NCI-H128 (cell line): ENCODE results near the gene SMARCD1.

Experiments used
- DNase-seq: peaks from one replicate; lab custom pipeline; 2025; ENCODE audit not compliant: unreplicated experiment; lab: John Stamatoyannopoulos, UW

The SMARCD1 gene

GRCh38 chr12:50084775-50085614 is at the start of gene SMARCD1:
Gene SMARCD1, plus strand, starts transcription at chr12:50085342. Its CDS starts 28 bp downstream, at chr12:50085370.
- peak; percentile 89 for DNase-seq

- no peak for DNase-seq
Observed at GRCh38 chr12:50038336-50038735, 46.8 kb upstream of the SMARCD1 start.

DNA sequence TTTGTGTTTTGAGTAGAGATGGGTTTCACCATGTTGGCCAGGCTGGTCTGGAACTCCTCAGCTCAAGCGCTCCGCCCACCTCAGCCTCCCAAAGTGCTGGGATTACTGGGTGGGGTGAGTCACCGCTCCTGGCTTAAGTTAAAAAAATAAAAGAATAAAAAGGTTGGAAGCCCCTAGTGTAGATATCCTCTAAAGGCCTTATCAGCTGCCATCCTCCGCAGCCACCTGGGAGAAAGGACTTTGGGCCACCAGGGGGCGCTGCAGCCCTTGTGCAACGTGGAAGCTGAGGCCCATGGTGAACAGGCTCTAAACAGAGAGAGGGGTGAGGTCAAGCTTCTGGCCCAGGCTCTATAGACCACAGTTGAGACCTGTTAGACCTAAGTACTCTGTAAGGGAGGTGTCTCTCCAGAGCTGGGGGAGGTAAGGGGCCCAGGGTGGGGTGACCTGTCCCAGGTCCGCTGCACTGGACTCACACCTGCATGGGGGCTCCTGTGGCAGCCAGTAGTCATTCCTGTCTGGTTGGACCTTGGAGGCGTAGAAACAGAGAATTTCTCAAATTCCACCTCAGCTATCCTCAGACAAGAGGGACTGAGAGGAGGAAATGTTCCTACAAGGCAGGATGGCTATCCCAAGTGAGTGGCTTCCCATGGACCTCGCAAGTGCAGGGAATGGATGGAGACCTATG is 45.8 kb upstream of the SMARCD1 start:
- DNase-seq, result peak; percentile 63

- no peak for DNase-seq
Observed at GRCh38 chr12:50040657-50041056, 44.5 kb upstream of the SMARCD1 start.

DNA sequence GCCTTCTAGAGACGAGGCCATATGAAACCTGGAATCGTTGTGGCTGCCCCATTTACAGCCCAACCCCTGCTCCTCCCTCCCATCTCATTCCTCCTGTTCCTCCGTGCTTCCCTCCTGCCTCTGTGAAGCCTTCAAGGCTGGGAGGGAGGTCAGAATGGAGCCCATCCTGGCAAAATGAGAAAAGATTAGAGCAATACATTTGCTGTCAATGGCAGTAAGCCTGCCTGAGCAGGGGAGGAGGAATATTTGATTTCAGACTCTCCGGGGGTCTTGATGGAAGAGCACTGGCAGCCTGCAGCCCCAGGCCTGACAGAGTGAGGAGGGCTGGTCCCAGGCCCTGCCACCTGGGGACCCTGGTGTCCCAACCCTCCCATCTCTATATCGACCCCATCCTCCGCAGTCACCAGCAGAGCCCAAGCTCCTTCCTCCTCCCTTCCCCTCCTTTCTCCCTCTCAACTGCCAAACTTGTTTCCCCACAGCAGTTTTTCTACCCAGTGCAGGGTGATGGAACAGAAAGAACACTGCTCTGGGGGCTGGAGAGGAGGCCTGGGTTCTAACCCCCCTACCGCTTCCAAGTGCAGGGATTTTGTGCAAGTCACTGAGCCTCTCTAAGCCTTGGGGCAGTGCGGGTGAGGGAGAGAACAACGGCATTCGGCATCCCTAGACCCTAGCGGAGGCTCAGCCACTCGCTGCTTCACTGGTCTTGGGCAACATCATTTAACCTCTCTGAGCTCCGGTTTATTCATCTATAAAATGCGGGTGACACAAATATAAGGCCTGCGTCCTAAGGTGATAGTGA is 43.9 kb upstream of the SMARCD1 start:
- no peak for DNase-seq

DNA sequence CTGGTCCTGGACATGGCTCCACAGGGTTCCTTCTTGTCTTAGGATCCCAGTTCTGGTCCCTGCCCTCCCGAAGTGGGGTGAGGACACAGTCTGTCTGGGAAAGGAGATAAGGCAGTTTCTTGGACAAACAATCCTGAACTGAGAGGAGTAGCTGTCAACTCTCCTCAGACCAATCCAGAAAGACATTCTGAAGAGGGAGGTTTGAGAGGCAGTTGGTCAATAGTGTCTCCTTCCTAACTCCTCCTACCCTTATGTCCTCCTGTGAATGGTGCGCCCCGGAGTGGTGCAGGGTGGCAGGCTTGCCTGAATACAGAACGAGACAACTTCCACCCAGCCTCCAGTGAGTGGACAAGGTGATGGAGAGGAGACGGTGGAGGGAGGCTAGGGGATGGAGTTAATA is 43.2 kb upstream of the SMARCD1 start:
- no peak for DNase-seq

DNA sequence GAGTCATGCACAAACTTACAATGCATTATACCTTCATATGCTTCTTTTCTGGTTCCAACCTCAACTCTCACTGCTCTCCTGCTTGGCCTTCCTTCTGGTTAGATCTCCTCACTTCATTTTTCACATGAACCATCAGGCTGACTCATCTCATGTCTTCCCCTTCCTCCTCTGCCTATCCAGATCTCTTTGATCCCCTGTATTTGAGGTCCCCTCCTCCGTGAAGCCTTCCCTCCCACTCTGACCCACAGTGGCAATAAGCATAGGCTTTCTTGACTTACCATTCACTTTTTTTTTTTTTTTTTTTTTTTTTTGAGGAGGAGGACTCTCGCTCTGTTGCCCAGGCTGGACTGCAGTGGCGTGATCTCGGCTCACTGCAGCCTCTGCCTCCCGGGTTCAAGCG is 42.4 kb upstream of the SMARCD1 start:
- no peak for DNase-seq

DNA sequence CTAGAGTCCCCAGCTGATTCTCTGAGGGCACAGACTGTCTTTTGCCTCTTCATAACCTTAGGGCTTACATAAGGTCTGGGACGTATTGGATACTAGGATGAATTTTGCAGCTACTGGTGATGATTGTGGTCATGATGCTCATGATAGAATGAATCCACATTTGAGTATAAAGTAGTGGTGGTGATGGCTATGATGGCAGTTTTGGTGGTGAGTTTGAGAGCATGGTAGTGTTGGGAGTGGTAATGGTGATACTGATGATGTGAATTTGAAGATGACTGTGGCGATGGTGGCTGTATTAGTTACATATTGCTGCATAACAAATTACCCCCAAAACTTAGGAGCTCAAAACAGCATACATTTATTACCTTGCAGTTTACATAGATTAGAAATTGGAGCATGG is 41.8 kb upstream of the SMARCD1 start:
- DNase-seq, result no peak

DNA sequence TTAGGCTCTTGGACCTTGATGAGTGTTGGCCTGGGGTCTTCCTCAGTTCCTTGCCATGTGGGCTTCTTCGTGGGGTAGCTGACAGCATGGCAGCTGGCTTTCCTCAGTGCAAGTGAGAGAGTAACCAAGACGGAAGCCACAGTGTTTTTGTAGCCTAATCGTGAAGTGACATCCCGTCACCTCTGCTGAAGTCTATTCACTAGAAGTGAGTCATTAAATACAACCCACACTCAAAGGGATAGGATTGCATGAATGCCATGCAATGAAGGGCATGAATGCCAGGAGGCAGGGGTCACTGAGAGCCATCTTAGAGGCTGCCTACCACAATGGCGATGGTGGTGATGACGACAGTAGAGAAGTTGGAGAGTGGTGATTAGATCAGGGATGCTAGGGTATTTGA is 41.3 kb upstream of the SMARCD1 start:
- no peak for DNase-seq

GRCh38 chr12:50047693-50048250 is 37.4 kb upstream of the SMARCD1 start:
- no peak for DNase-seq

GRCh38 chr12:50049254-50050118 is 35.7 kb upstream of the SMARCD1 start:
- DNase-seq, result no peak

DNA sequence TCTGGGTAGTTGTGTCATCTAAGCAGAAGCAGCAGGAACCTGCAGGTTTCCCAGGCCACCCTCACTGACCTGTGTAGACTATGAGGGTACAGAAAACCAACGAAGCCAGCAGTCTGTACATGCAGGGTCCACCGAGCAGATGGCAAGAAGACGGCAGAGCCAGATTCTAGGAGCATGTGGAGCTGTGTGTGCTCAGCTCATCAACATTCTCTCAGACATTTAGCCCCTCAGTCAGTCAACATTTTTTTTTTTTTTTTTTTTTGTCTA is 35.1 kb upstream of the SMARCD1 start:
- no peak for DNase-seq

DNA sequence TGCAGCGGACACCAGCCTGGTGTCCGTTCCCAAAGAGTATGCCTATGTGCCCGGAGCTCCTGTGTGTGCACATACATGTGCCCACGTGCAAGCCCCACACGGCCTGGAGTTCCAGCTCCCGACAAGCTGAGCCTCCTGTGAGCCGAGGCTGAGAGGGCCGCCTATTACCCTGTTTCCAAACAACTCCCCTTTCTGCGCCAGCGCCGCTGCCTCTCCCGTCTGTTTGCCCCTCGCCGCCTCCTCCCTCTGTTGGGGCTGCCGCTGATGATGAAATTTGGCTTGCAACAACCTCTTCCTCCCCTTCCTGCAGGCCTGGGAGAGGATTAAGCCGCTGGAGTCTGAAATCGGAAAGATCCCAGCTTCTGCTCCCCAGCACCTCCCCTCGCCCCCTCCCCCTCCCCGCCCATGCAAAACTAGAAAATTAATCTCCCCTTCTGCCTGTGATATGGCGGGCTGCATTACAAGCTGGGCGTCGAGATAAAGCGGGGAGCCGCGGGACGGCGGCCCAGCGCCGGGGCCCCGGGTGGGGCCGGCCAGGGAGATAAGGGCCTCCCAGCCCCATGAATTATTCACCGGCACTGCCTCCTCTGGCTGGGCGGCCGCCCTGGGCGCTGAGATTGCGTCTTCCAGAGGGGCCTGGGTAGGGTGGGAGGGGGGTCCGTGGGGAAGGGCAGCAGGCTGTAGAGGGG is 34.6 kb upstream of the SMARCD1 start:
- DNase-seq, result no peak

- DNase-seq, result no peak
Observed at GRCh38 chr12:50051101-50051806, 33.9 kb upstream of the SMARCD1 start.

- no peak for DNase-seq
Observed at GRCh38 chr12:50052544-50052943, 32.6 kb upstream of the SMARCD1 start.

GRCh38 chr12:50052964-50053363 is 32.2 kb upstream of the SMARCD1 start:
- DNase-seq, result no peak

DNA sequence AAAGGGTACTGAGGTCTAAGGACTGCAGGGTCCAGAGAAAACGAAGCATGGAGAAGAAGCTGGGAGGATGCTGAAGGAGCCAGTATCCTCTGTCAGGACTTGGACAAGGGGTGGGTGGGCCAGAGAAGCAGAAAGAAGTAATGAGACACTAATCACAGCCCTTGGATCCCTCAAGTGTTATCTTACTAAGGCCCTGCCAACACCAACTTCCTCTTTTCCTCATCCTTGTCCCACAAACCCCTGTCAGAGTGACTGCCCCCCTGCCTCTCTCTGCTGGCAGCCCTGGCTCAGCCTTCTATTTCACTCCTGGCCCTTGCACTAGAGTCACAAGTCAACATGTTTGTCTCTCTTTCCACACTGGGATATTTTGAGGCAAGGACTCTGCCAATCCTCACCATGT is 31.6 kb upstream of the SMARCD1 start:
- DNase-seq, result no peak

- DNase-seq, result no peak
Observed at GRCh38 chr12:50055831-50056638, 29.1 kb upstream of the SMARCD1 start.

DNA sequence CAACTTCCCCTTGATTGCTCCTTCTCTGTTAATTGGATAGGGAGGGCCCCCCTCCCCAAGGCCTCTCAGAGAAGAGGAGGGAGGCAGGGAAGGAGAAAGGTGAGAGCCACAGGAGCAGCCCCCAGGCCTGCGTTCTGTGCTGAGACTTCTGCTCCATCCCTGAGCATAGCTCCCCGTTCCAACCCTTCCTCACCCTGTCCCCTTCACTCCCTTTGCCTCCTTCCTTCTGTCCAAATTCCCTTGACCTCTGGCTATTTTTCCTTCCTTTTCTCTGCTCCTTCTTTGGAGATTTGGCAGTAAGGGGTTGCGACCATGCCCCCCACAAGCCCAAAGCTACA is 28.5 kb upstream of the SMARCD1 start:
- no peak for DNase-seq
